Muscle of leg (tissue), 11 donors: ENCODE results near the gene BBLN. TPM values are rescaled to one million over a fixed set of nuclear protein-coding genes. Genes with fewer than 3 reads are reported as not detected.
"Not testable (repeated sequence)": the region's sequence is repeated elsewhere in the genome, so short reads cannot be mapped to it uniquely, and the experiment has no call there.

ENCODE experiments used
- DNase-seq: peaks from one replicate; pipeline ENCODE4 v3.0.0; 2013
- H3K27ac ChIP-seq: one replicate; pipeline ENCODE4 v1.5.1; 2013; ENCODE audit warnings: mild to moderate bottlenecking, low read length, control low read depth
- H3K27me3 ChIP-seq: one replicate; pipeline ENCODE4 v1.6.1; 2013; ENCODE audit warnings: low read length; ENCODE audit not compliant: control insufficient read depth, insufficient read depth
- H3K36me3 ChIP-seq: one replicate; pipeline ENCODE4 v1.6.1; 2013; ENCODE audit warnings: low read length; ENCODE audit not compliant: control insufficient read depth, insufficient read depth
- H3K4me1 ChIP-seq: one replicate; pipeline ENCODE4 v1.6.1; 2013; ENCODE audit warnings: low read length; ENCODE audit not compliant: control insufficient read depth, insufficient read depth
- H3K4me3 ChIP-seq: one replicate; pipeline ENCODE4 v1.5.1; 2013; ENCODE audit warnings: low read length, control low read depth
- H3K9me3 ChIP-seq: replicated peaks from 2 replicates; pipeline ENCODE4 v1.6.1; 2013; ENCODE audit warnings: low read depth, low read length; ENCODE audit not compliant: control insufficient read depth
- WGBS: methylation state at CpG from one replicate; pipeline ENCODE4 v1.1.5; 2013; ENCODE audit warnings: missing lambda C conversion rate; ENCODE audit not compliant: insufficient coverage; 5-methylcytosine and 5-hydroxymethylcytosine counted together
- polyA plus RNA-seq, 8 donors: library from polyadenylated mRNA; unstranded; fragments of 120-200 nt; gene quantifications; one replicate each; pipeline versions ENCODE4 v1.2.1 to v1.2.3, GENCODE V29; 2013; ENCODE audit warnings: inconsistent platforms in 1 of 8, low replicate concordance in 1 of 8; ENCODE audit not compliant: insufficient read length in 8 of 8, insufficient read depth in 1 of 8
- total RNA-seq: library from RNA; stranded (reverse); fragments of 120-200 nt; gene quantifications from one replicate; pipeline ENCODE4 v1.2.4, GENCODE V29; 2013

Gene BBLN
- total and polyA plus RNA-seq, 9 donors, result 25.5 to 41.1 (median 29.7) TPM

DNA sequence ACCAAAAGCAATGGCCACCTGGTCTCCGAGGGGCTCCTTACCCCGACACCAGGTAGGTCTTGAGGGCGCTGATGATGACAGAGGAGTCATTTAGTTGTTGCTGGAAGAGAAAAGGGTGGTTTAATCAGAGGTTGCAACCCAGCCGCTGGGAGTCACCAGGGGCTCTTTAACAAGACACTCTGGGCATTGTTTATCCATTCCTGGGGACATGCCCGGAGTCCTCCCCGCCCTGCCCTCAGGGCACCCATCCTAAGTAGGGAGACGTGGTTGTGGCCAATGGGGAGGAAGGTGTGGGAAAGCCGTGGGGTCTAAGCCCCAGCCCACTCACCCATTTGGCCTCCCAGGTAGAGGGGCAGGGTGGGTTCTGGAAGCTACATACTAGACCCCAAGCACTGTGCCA lies 35.6 kb upstream of the BBLN start:
- Histone ChIP-seq H3K4me1 (peaks cover 26% of the 10 kb centered on the region), H3K27ac (no peak overlapping the region), H3K4me3 (no peak overlapping the region), H3K27me3 (no peaks in the 10 kb centered on the region), H3K9me3 (no peaks in the 10 kb centered on the region), H3K36me3 (peaks cover 43% of the 10 kb centered on the region)
- DNase-seq, result no peak
- 88% methylated on average over 4 of the region's 8 CpGs for WGBS

DNA sequence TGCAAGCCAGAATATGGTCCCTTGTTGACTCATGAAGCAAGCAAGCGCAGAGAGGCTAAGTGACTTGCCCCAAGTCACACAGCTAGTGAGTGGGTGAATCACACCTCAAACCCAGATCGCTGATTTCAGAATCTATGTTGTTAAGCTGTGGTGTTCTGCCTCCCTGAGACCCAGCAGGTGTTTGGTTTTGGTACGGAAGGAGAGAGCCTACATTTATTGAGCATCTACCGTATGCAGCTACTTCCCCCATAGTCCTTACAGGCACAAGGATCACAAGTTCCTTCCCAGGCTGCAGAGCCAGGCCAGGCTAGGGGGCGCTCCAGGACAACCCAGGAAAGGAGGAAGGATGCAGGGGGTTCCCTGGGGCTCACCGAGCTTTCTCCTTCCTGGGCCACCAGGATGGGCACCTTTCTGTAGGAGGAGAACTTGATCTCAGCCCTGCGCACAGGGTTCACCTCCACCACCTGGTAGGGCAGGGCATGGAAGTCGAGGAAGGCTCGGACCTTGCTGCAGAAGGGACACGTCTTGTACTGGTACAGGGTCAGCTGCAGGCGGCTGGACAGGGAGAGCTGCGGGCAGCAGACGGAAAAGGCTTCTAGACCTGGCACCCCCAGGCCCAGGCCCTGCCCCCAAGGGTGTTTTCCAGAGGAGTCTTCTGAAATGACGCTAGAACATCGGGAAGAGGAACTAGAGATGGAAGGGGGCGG lies 35.0 kb upstream of the BBLN start:
- Histone ChIP-seq H3K36me3 (peaks cover 43% of the 10 kb centered on the region), H3K4me1 (peaks cover 24% of the 10 kb centered on the region), H3K9me3 (no peaks in the 10 kb centered on the region), H3K27me3 (no peaks in the 10 kb centered on the region), H3K27ac (no peak overlapping the region), H3K4me3 (no peak overlapping the region)
- DNase-seq, result peak; percentile 73
- 92% methylated on average over 8 of the region's 16 CpGs for WGBS

DNA sequence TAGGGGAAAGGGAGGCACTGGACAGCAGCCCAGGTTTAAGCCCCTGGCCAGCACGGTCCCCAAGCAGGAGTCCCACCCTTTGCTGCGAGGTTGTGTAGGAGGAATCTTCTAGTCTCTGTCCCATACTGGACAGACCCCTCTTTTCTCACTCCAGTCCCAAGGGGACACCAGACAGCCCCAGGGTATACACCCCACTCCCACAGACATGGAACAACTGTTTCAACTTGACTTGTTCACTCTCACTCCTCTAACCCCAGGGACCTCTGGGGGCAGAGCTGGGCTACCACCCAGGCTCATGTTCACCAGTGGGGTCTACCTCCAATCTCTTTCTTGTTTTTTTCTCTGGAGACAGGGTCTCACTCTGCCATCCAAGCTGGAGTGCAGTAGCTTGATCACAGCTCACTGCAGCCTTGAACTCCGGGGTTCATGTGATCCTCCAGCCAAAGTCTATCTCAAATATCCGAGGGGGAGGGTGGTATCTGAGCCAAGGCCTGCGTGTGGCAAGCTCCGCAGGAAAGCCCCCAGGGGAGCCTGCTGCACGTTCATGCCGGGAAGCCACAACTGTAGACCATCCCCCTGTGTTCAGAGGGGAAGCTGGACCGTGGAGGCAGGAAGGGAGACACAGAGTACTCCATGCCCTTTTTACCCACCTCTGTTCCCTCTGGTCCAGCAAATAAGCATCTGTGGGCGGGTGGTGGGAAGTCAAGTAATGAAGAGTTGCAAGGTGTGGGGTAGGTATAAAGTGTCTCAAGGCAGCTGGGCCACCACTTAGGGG lies 34.3 kb upstream of the BBLN start:
- DNase-seq, result no peak
- no peak overlapping the region for H3K27ac ChIP-seq
- H3K4me3 ChIP-seq, result no peak overlapping the region
- H3K27me3 ChIP-seq, result no peaks in the 10 kb centered on the region
- 33% methylated on average over 3 of the region's 10 CpGs for WGBS
- H3K4me1 ChIP-seq, result peaks cover 24% of the 10 kb centered on the region
- peaks cover 35% of the 10 kb centered on the region for H3K36me3 ChIP-seq
- no peaks in the 10 kb centered on the region for H3K9me3 ChIP-seq

DNA sequence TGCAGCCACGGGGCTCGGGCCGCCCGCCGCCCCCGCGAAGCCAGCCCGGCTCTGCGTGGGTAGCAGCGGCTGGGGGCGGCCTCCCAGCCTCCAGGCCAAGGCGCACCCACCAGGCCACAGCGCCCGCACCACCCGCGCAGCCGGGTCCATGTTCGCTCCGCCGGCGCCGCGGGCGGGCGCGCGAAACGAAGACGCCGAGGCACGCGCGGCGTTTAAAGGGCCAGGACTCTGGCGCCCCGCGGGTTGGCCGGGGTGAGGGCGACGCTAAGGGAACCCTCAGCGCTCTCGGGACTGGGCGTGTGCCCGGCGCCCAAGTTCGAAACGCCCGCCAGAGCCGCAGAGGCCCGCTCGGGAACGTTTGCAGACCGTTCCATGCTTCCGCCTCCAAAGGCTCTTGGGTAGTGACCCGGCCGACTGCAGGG lies 32.5 kb upstream of the BBLN start, which contains the start of gene PTGES2:
Gene PTGES2, minus strand, starts transcription at position 162 of the 422 bp plus-strand sequence. Its CDS starts 12 bp downstream, at position 150.
- under 1% methylated on average over 56 of the region's 56 CpGs for whole genome bisulfite sequencing
- DNase-seq, result peak; percentile 96

DNA sequence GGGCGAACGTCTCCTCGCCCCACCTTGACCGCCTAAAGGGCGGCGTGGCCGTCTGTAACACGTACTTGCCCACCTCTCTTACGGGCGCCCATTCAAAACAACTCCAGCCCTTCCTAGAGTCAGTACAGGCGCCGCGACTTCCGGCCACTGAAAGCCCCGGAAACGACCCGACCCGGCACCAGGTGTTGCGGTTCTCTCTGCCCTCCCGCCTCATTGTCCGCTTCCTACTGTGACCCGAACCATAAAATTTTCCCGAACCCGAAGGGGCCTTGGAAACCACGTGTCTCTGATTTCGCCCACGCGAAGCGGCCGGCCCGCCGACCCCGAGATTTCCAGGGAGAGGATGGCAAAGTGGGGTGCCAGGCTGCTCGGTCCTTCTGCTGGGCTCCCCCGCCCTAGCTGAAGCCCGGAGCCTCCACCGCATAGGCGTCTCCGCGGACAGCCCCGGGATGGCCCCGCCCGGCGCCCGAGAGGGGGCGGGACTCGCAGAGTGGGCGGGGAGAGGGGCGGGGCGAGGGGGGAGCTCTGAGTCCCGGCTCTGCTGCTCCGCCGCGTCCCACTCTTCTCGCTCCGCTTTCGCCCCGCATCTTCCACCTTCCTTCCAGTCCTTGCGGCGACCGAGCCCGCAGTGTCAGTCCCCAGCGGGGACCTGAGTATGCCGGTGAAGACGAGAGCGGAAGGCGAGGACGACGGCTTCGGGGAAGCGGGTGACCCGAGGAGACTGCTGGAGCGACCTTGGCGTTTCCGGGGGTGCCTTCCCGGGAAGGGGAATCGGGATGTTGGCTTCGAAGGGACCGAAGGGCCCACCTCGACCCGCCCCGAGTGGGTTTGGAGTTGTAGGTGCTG lies 31.9 kb upstream of the BBLN start:
- H3K4me3 ChIP-seq, result peak overlapping the region; percentile 99
- peaks cover 39% of the 10 kb centered on the region for H3K4me1 ChIP-seq
- peak; percentile 98 for DNase-seq
- H3K9me3 ChIP-seq, result no peaks in the 10 kb centered on the region
- H3K36me3 ChIP-seq, result peaks cover 17% of the 10 kb centered on the region
- no peaks in the 10 kb centered on the region for H3K27me3 ChIP-seq
- H3K27ac ChIP-seq, result peak overlapping the region; percentile 97
- WGBS, result 0% methylated on average over 66 of the region's 82 CpGs

More for the DNA sequence above, 32.5 kb upstream of the BBLN start, which contains the start of gene PTGES2:
- Histone ChIP-seq H3K4me3 (peak within 1 kb of the TSS; percentile 99), H3K9me3 (no peaks in the 10 kb centered on the region), H3K27me3 (no peaks in the 10 kb centered on the region), H3K36me3 (peaks cover 22% of the 10 kb centered on the region), H3K27ac (peak within 1 kb of the TSS; percentile 97), H3K4me1 (peaks cover 37% of the 10 kb centered on the region)

DNA sequence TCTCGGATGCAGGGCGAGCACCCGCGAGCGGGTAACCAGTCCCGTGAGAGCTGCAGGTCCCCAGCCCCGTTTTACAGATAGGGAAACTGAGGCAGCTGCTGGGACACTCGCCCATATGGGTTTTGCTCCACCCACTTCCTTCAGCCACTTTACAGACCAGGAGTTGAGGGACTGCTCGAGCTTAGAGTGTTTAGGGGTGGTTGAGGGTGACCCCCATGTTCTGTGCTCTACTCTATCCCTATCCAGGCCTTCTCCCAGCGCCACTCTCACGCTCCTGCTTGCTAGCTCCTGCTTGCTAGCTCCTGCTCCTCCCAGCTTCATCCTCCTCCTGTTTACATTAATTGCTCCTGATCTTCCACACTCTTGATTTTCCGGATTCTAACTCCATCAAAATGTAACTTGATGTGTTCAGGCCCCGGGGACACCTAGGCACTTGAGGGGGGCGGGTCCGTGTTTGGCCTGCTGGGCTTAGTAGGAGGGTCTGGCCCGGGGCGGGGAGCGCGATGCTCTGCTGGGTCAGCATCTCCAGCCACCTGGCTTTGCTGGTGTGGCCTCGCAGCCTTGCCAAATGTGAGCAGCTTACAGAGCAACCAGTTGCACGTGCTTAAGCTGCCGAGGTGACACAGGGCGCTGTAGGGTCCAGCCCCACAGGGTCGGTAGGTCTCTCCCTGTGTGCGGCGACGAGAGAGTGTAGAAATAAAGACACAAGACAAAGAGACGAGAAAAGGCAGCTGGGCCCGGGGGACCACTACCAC lies 31.1 kb upstream of the BBLN start:
- no peaks in the 10 kb centered on the region for H3K27me3 ChIP-seq
- peak overlapping the region; percentile 99 for H3K4me3 ChIP-seq
- peaks cover 13% of the 10 kb centered on the region for H3K36me3 ChIP-seq
- no peak overlapping the region for H3K27ac ChIP-seq
- DNase-seq, result peak; percentile 40
- no peaks in the 10 kb centered on the region for H3K9me3 ChIP-seq
- peaks cover 39% of the 10 kb centered on the region for H3K4me1 ChIP-seq
- WGBS, result 64% methylated on average over 19 of the region's 29 CpGs

DNA sequence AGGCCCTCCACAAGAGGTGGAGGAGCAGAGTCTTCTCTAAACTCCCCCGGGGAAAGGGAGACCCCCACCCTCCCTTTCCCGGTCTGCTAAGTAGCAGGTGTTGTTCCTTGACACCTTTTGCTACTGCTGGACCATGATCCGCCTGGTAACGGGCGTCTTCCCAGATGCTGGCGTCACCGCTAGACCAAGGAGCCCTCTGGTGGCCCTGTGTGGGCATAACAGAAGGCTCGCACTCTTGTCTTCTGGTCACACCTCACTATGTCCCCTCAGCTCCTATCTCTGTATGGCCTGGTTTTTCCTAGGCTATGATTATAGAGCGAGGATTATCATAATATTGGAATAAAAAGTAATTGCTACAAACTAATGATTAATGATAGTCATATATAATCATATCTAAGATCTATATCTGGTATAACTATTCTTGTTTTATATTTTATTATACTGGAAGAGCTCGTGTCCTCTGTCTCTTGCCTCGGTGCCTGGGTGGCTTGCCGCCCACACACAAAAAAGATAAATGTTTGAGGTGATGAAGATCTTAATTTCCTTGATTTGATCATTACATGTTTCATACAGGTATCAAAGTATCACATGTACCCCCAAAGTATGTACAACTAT lies 30.0 kb upstream of the BBLN start:
- H3K36me3 ChIP-seq, H3K4me3 ChIP-seq, H3K27ac ChIP-seq, H3K27me3 ChIP-seq, DNase-seq, H3K9me3 ChIP-seq: not testable (repeated sequence)
- no CpG with 5 or more reads among the region's 12 CpGs for WGBS
- H3K4me1 ChIP-seq, result peaks cover 39% of the 10 kb centered on the region

DNA sequence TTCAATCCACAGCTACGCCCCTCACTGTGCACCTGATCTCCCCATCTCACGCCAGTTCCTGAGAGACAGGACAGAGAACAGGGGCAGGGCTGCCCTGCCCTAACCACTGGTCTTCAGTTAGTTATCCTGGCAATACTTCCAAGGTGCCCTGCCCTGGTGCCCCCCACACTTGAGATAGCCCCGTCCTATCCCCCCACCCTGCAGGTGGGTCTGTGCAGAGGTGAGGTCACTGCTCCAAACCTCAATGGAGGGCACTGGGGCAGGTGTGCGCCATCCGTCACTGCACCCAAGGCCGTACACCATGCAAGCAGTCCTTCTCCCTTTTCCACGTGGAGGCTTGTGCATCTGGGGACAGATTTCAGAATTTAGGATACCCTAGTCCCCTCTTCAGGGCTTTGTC lies 29.4 kb upstream of the BBLN start:
- WGBS, result 83% methylated on average over 1 of the region's 7 CpGs
- H3K27me3 ChIP-seq, result not testable (repeated sequence)

DNA sequence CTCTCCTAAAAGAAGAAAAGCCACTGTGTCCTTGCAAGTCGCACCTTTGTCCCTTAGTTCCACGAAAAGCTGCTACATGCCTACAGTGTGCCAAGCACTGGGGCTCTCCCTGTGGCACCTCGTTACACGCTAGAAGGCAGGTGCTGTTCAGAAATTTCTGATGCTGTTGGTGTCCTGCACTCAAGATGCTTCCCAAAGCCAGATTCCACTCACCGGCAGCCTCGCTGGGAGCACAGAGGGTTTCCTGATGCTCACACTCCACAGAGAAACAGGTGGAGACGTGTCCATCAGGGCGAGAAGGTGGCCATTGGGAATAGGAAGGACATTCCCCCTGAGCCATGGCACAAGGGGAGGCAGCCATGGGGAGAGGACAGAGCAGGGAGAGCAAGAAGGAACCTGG lies 28.7 kb upstream of the BBLN start:
- DNase-seq, H3K9me3 ChIP-seq, H3K4me3 ChIP-seq, H3K36me3 ChIP-seq, H3K27me3 ChIP-seq: not testable (repeated sequence)
- WGBS, result 72% methylated on average over 6 of the region's 8 CpGs
- H3K27ac ChIP-seq, result peak overlapping the region; percentile 84
- H3K4me1 ChIP-seq, result peaks cover 30% of the 10 kb centered on the region

More for the DNA sequence above, 29.4 kb upstream of the BBLN start:
- not testable (repeated sequence) for H3K27ac ChIP-seq, H3K9me3 ChIP-seq, H3K36me3 ChIP-seq, H3K4me3 ChIP-seq, DNase-seq
- peaks cover 37% of the 10 kb centered on the region for H3K4me1 ChIP-seq
